IMR-90 (cell line): ENCODE measurements around the gene TMED8. TPM values are rescaled to one million over a fixed set of nuclear protein-coding genes. Genes with fewer than 3 reads are reported as not detected.

Experiments used
- ATAC-seq: fragments of 200-7000 bp; cut with Tn5 transposase; 2 replicates; pipeline ENCODE4 v1.9.1; 2020; ENCODE audit warnings: low read depth, mild to moderate bottlenecking, moderate library complexity
- BruUV-seq: library from RNA; stranded (reverse); fragments of 400-500 nt; replicated peaks from 2 replicates; lab custom pipeline; 2021; lab: Mats Ljungman, UMichigan
- CTCF ChIA-PET: fragments of 300-600 bp; formaldehyde crosslinking; extraction: SDS; loops from one replicate; lab custom pipeline; 2021; ENCODE audit warnings: antibody characterized with exemption; lab: Yijun Ruan, JAX
- POLR2A ChIA-PET: fragments of 300-600 bp; sonication (Branson Sonifier 250); formaldehyde crosslinking; loops from one replicate; lab custom pipeline; 2022; ENCODE audit warnings: antibody characterized with exemption; ENCODE audit not compliant: unreplicated experiment; lab: Charles Lee
- DNase-seq: peaks from one replicate; pipeline ENCODE4 v3.0.0; 2013
- H2AFZ ChIP-seq: replicated peaks from 2 replicates; pipeline ENCODE3; 2013; ENCODE audit warnings: low read length, mild to moderate bottlenecking; ENCODE audit not compliant: poor library complexity
- H2AK5ac ChIP-seq: 2 replicates; pipeline ENCODE4 v1.6.1; 2013; ENCODE audit warnings: low read depth, low read length, inconsistent platforms
- H2AK9ac ChIP-seq: replicated peaks from 2 replicates; pipeline ENCODE3; 2013; ENCODE audit warnings: mild to moderate bottlenecking, low read depth, low read length, moderate library complexity; ENCODE audit not compliant: poor library complexity
- H2BK120ac ChIP-seq: 2 replicates; pipeline ENCODE4 v1.6.1; 2013; ENCODE audit warnings: low read depth, low read length, inconsistent platforms
- H2BK15ac ChIP-seq: 3 replicates; pipeline ENCODE4 v1.6.1; 2013; ENCODE audit warnings: low read depth, low read length, inconsistent platforms
- H2BK20ac ChIP-seq: 2 replicates; pipeline ENCODE4 v1.6.1; 2013; ENCODE audit warnings: low read depth, mild to moderate bottlenecking, inconsistent platforms, low read length, moderate library complexity
- H2BK5ac ChIP-seq: 2 replicates; pipeline ENCODE4 v1.6.1; 2013; ENCODE audit warnings: mild to moderate bottlenecking, low read depth, low read length, inconsistent platforms; ENCODE audit not compliant: poor library complexity, severe bottlenecking
- H3K14ac ChIP-seq: replicated peaks from 2 replicates; pipeline ENCODE4 v1.6.1; 2013; ENCODE audit warnings: low read depth, low read length, inconsistent platforms
- H3K18ac ChIP-seq: 2 replicates; pipeline ENCODE4 v1.6.1; 2013; ENCODE audit warnings: low read depth, low read length, control low read depth
- H3K23ac ChIP-seq: 2 replicates; pipeline ENCODE4 v1.6.1; 2013; ENCODE audit warnings: low read depth, low read length, inconsistent platforms
- H3K27ac ChIP-seq: 2 replicates; pipeline ENCODE4 v1.5.1; 2013; ENCODE audit warnings: mild to moderate bottlenecking, control low read depth, low read length; ENCODE audit not compliant: insufficient read depth
- H3K27me3 ChIP-seq: 2 replicates; pipeline ENCODE4 v1.6.1; 2013; ENCODE audit warnings: low read length; ENCODE audit not compliant: control insufficient read depth, insufficient read depth
- H3K36me3 ChIP-seq: 2 replicates; pipeline ENCODE4 v1.6.1; 2013; ENCODE audit warnings: low read length, mixed read lengths; ENCODE audit not compliant: control insufficient read depth, insufficient read depth
- H3K4ac ChIP-seq: 2 replicates; pipeline ENCODE4 v1.6.1; 2013; ENCODE audit warnings: low read depth, low read length, inconsistent platforms
- H3K4me1 ChIP-seq: 2 replicates; pipeline ENCODE4 v1.6.1; 2013; ENCODE audit warnings: low read length, mixed read lengths; ENCODE audit not compliant: control insufficient read depth, insufficient read depth
- H3K4me2 ChIP-seq: 2 replicates; pipeline ENCODE4 v1.6.1; 2013; ENCODE audit warnings: low read depth, mild to moderate bottlenecking, control low read depth, low read length, moderate library complexity
- H3K4me3 ChIP-seq: 2 replicates; pipeline ENCODE4 v1.5.1; 2013; ENCODE audit warnings: low read depth, mild to moderate bottlenecking, control low read depth, low read length, moderate library complexity; ENCODE audit not compliant: insufficient read depth
- H3K56ac ChIP-seq: 2 replicates; pipeline ENCODE4 v1.6.1; 2013; ENCODE audit warnings: low read length, inconsistent platforms; ENCODE audit not compliant: insufficient read depth; ENCODE audit errors: extremely low read depth
- H3K79me1 ChIP-seq, 2 experiments: 2 replicates each; pipeline ENCODE4 v1.6.1; 2013; ENCODE audit warnings: low read length in 2 of 2, inconsistent platforms in 1 of 2, low read depth in 1 of 2
- H3K9ac ChIP-seq: 2 replicates; pipeline ENCODE4 v1.6.1; 2013; ENCODE audit warnings: low read depth, low read length, control low read depth
- H3K9me1 ChIP-seq: 2 replicates; pipeline ENCODE4 v1.6.1; 2013; ENCODE audit warnings: low read length, inconsistent platforms; ENCODE audit not compliant: insufficient read depth
- H3K9me3 ChIP-seq: 2 replicates; pipeline ENCODE4 v1.6.1; 2013; ENCODE audit warnings: low read length; ENCODE audit not compliant: control insufficient read depth, insufficient read depth
- H4K20me1 ChIP-seq: 2 replicates; pipeline ENCODE4 v1.6.1; 2013; ENCODE audit warnings: low read length, inconsistent platforms; ENCODE audit not compliant: insufficient read depth
- H4K5ac ChIP-seq: 2 replicates; pipeline ENCODE4 v1.6.1; 2013; ENCODE audit warnings: mild to moderate bottlenecking, low read depth, low read length, control low read depth
- H4K8ac ChIP-seq, 2 experiments: 2 replicates each; pipeline ENCODE4 v1.6.1; 2013; ENCODE audit warnings: low read depth in 2 of 2, low read length in 2 of 2, control low read depth in 1 of 2, inconsistent platforms in 1 of 2
- H4K91ac ChIP-seq: 2 replicates; pipeline ENCODE4 v1.6.1; 2013; ENCODE audit warnings: low read depth, low read length, inconsistent platforms; ENCODE audit not compliant: insufficient read depth
- BHLHE40 ChIP-seq: fragments of 150-350 bp; IDR thresholded peaks from 2 replicates; pipeline ENCODE4 v1.6.1; 2016; ENCODE audit warnings: mild to moderate bottlenecking, low read depth, low read length
- CEBPB ChIP-seq: IDR thresholded peaks from 2 replicates; pipeline ENCODE4 v1.6.1; 2012; ENCODE audit warnings: low read depth, low read length, improper control_type of control experiment
- CHD1 ChIP-seq: IDR thresholded peaks from 2 replicates; pipeline ENCODE4 v1.6.1; 2012; ENCODE audit warnings: low read depth, low read length, improper control_type of control experiment
- CTCF ChIP-seq: conservative IDR thresholded peaks from 2 replicates; pipeline ENCODE4 v1.5.1; 2012; ENCODE audit warnings: mild to moderate bottlenecking, low read depth, low read length, improper control_type of control experiment
- ELK1 ChIP-seq: fragments of 150-350 bp; IDR thresholded peaks from 2 replicates; pipeline ENCODE4 v1.6.1; 2016; ENCODE audit warnings: low read depth, mild to moderate bottlenecking, low read length, moderate library complexity, borderline replicate concordance
- FOS ChIP-seq: fragments of 150-350 bp; IDR thresholded peaks from 2 replicates; pipeline ENCODE4 v1.6.1; 2016; ENCODE audit warnings: low read depth, low read length
- MAFK ChIP-seq: IDR thresholded peaks from 2 replicates; pipeline ENCODE4 v1.6.1; 2012; ENCODE audit warnings: low read depth, low read length, improper control_type of control experiment
- MAZ ChIP-seq: IDR thresholded peaks from 2 replicates; pipeline ENCODE4 v1.6.1; 2012; ENCODE audit warnings: low read depth, mild to moderate bottlenecking, low read length, improper control_type of control experiment, moderate library complexity, borderline replicate concordance
- MXI1 ChIP-seq: IDR thresholded peaks from 2 replicates; pipeline ENCODE4 v1.6.1; 2012; ENCODE audit warnings: low read depth, mild to moderate bottlenecking, low read length, moderate library complexity, borderline replicate concordance
- NFE2L2 ChIP-seq: fragments of 150-350 bp; IDR thresholded peaks from 2 replicates; pipeline ENCODE4 v1.6.1; 2016; ENCODE audit warnings: low read depth, mild to moderate bottlenecking, low read length
- POLR2A ChIP-seq: IDR thresholded peaks from 2 replicates; pipeline ENCODE4 v1.6.1; 2012; ENCODE audit warnings: mild to moderate bottlenecking, low read depth, low read length
- RAD21 ChIP-seq: IDR thresholded peaks from 2 replicates; pipeline ENCODE4 v1.6.1; 2012; ENCODE audit warnings: low read length, improper control_type of control experiment
- RCOR1 ChIP-seq: IDR thresholded peaks from 2 replicates; pipeline ENCODE4 v1.6.1; 2012; ENCODE audit warnings: mild to moderate bottlenecking, low read length, improper control_type of control experiment; ENCODE audit not compliant: insufficient replicate concordance
- RFX5 ChIP-seq: IDR thresholded peaks from 2 replicates; pipeline ENCODE4 v1.8.0; 2012; ENCODE audit warnings: low read depth, mild to moderate bottlenecking, low read length, moderate library complexity
- SMC3 ChIP-seq: fragments of 150-350 bp; IDR thresholded peaks from 2 replicates; pipeline ENCODE4 v1.6.1; 2016; ENCODE audit warnings: low read depth, mild to moderate bottlenecking, antibody characterized with exemption, low read length, moderate library complexity
- USF2 ChIP-seq: fragments of 150-350 bp; IDR thresholded peaks from 2 replicates; pipeline ENCODE4 v1.6.1; 2017; ENCODE audit warnings: mild to moderate bottlenecking, antibody characterized with exemption, low read length, low read depth
- WGBS, 2 experiments: methylation state at CpG; one replicate each; pipeline versions ENCODE4 v1.1.5 to v1.1.7; 2013; ENCODE audit warnings: missing lambda C conversion rate in 2 of 2; ENCODE audit not compliant: insufficient read length in 1 of 2; ENCODE audit errors: extremely low coverage in 2 of 2; 5-methylcytosine and 5-hydroxymethylcytosine counted together
- dilution Hi-C: fragments of 300-500 bp; cut with HindIII; formaldehyde crosslinking; loops from one replicate; pipeline ENCODE4 v1.14.3; 2018; ENCODE audit warnings: low sequenced_read_pairs; ENCODE audit not compliant: unreplicated experiment
- in situ Hi-C: fragments of 300-500 bp; cut with MboI; formaldehyde crosslinking; loops from 3 replicates; pipeline ENCODE4 v1.14.3; 2019; ENCODE audit warnings: low sequenced_read_pairs, inconsistent platforms, mixed read lengths
- intact Hi-C: fragments of 100-400 bp; cut with micrococcal nuclease; formaldehyde crosslinking; loops from 2 replicates; pipeline ENCODE4 v1.10.0; 2022
- polyA plus RNA-seq, 3 experiments: library from polyadenylated mRNA; depleted of rRNA; stranded (reverse); fragments of >200 nt; gene quantifications; 2 replicates each; pipeline ENCODE4 v1.2.3, GENCODE V29; 2012; ENCODE audit warnings: low replicate concordance in 1 of 3
- total RNA-seq: library from RNA; depleted of rRNA; stranded (reverse); fragments of >200 nt; gene quantifications from 2 replicates; pipeline ENCODE4 v1.2.3, GENCODE V29; 2012

TMED8 gene
- total and polyA plus RNA-seq, 2 of the 4 experiments (the other 2 are of a cell fraction) = 2.2 to 5.0 TPM

GRCh38 chr14:77299771-77300170, 77.1 kb downstream of the TMED8 start:
- Histone ChIP-seq H4K5ac (no peak overlapping the region), H4K20me1 (peaks cover 9% of the 10 kb centered on the region; the same call in 1 of the 2 replicates), H3K4me3 (no peak overlapping the region), H2AK5ac (no peak overlapping the region), H4K91ac (no peak overlapping the region), H3K23ac (no peak overlapping the region), H2BK5ac (no peak overlapping the region), H2BK20ac (no peak overlapping the region), H4K8ac (no peak overlapping the region), H2BK120ac (no peak overlapping the region), H3K27ac (no peak overlapping the region), H3K9ac (no peak overlapping the region), H3K56ac (no peak overlapping the region), H3K18ac (no peak overlapping the region), H3K4me1 (peaks cover 10% of the 10 kb centered on the region), H3K27me3 (no peaks in the 10 kb centered on the region), H2AFZ (no peak overlapping the region), H3K36me3 (peaks cover 15% of the 10 kb centered on the region), H3K14ac (no peak overlapping the region), H3K9me1 (peaks cover 13% of the 10 kb centered on the region), H2BK15ac (no peak overlapping the region), H3K9me3 (no peaks in the 10 kb centered on the region), H3K4me2 (no peak overlapping the region), H2AK9ac (no peak overlapping the region), H3K4ac (no peak overlapping the region), H3K79me1 (peaks cover 6 to 15% of the 10 kb centered on the region in 2 experiments)
- intact Hi-C loops (loop anchor here (5.0 kb wide), 2 partner anchors 253 to 427 kb away; no protein-coding TSS in a partner anchor), in situ Hi-C loops (loop anchor here (10.0 to 25.0 kb wide), 2 partner anchors 245 to 412 kb away; no protein-coding TSS in a partner anchor), dilution Hi-C loops (no loop called here)
- POLR2A ChIA-PET = no interaction called here
- WGBS, 2 experiments = 100% methylated on average over 1 of the region's 4 CpGs; no CpG with 5 or more reads in 1 of the 2 experiments
- ATAC-seq (no peak), DNase-seq (no peak)
- BruUV-seq = no TSS peak
- CTCF ChIA-PET = interaction anchor here (7.0 kb wide), 1 partner anchor 15 kb away, joined by 116 read pairs; no protein-coding TSS in a partner anchor
- TF ChIP-seq FOS (no peak), CTCF (no peak), RCOR1 (no peak), BHLHE40 (no peak), ELK1 (no peak), CHD1 (no peak), MXI1 (no peak), CEBPB (no peak), RFX5 (no peak), USF2 (no peak), SMC3 (no peak), RAD21 (no peak), MAZ (no peak), MAFK (no peak), NFE2L2 (no peak), POLR2A (no peak)
